D721Med (cell line): ENCODE measurements around the gene ARMC6.
"Not testable (repeated sequence)": the region's sequence is repeated elsewhere in the genome, so short reads cannot be mapped to it uniquely, and the experiment has no call there.

Experiments used
- DNase-seq: peaks from one replicate; pipeline ENCODE4 v3.0.0; 2011; ENCODE audit warnings: low spot score; ENCODE audit not compliant: insufficient read length
- FAIRE-seq: peaks from 2 replicates; lab custom pipeline; 2011; peaks lifted over from hg19 to GRCh38; lab: Jason Lieb, UNC
- TF ChIP-seq, protein P1 (sequence below): IDR thresholded peaks from 2 replicates; pipeline ENCODE4 v1.5.1; 2012; ENCODE audit warnings: mild to moderate bottlenecking, control low read depth; ENCODE audit not compliant: insufficient read depth; ENCODE audit errors: missing control alignments

ARMC6 gene

DNA sequence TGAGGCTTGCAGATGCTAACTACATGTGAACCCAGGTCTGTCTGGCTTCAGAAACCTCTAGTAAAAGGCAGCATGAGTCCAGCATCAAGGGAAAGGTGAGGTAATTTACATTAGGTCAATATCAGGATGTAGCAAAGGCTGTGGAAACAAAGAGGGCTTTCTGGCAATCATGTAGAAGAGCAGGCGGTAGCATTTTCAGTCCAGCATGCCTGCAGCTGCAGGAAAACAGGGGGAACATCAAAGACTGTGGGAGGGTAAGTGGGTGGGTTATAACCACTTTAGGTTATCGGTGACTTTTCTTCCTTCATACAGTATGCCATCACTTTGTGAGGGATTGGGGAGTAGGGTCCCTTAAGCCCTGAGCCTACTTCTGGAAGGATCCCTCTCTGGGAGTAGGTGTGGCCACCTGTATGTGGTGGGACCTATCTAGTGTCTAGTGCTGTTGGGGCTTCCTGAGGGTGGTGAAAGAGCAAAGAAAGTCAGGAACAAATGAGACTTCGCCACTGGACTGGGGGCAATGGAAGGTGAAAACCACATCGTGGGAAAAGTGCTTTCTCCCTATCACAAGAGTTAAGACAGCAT lies 10.9 kb upstream of the ARMC6 start:
- no peak for DNase-seq
- TF ChIP-seq, protein P1, sequence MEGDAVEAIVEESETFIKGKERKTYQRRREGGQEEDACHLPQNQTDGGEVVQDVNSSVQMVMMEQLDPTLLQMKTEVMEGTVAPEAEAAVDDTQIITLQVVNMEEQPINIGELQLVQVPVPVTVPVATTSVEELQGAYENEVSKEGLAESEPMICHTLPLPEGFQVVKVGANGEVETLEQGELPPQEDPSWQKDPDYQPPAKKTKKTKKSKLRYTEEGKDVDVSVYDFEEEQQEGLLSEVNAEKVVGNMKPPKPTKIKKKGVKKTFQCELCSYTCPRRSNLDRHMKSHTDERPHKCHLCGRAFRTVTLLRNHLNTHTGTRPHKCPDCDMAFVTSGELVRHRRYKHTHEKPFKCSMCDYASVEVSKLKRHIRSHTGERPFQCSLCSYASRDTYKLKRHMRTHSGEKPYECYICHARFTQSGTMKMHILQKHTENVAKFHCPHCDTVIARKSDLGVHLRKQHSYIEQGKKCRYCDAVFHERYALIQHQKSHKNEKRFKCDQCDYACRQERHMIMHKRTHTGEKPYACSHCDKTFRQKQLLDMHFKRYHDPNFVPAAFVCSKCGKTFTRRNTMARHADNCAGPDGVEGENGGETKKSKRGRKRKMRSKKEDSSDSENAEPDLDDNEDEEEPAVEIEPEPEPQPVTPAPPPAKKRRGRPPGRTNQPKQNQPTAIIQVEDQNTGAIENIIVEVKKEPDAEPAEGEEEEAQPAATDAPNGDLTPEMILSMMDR = no peak
- no peak for FAIRE-seq

- FAIRE-seq = not testable (repeated sequence)
These were observed 10.0 kb upstream of the ARMC6 start for GRCh38 chr19:19023376-19023775.

GRCh38 chr19:19025861-19026260 lies 7.5 kb upstream of the ARMC6 start:
- DNase-seq (no peak), FAIRE-seq (no peak)
- TF ChIP-seq, protein P1 = no peak

More at GRCh38 chr19:19023376-19023775, 10.0 kb upstream of the ARMC6 start:
- not testable (repeated sequence) for DNase-seq

- DNase-seq (no peak), FAIRE-seq (no peak)
- TF ChIP-seq, protein P1 = peak; percentile 28
These were observed 7.0 kb upstream of the ARMC6 start for GRCh38 chr19:19026299-19026971.

- no peak for FAIRE-seq
- DNase-seq = no peak
- TF ChIP-seq, protein P1 = no peak
These were observed 6.2 kb upstream of the ARMC6 start for GRCh38 chr19:19027228-19027627.

- TF ChIP-seq, protein P1 = no peak
- no peak for DNase-seq
- no peak for FAIRE-seq
These were observed 4.9 kb upstream of the ARMC6 start for GRCh38 chr19:19028526-19028925.

DNA sequence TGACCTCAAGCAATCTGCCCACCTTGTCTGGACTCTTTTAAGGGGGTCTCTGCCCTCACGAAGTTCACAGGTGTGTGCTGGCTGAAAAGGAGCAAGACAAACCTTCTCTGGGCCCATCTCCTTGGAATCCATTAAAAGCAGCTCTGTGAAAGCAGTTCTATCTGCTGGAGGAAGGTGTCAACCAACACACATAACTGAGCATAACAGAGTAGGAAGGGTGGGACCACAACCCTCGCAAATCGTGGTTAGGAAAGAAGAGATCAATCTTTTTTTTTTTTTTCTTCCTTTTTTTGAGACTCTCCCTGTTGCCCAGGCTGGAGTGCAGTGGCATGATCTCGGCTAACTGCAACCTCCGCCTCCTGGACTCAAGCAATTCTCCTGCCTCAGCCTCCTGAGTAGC lies 1.5 kb upstream of the ARMC6 start:
- DNase-seq (no peak), FAIRE-seq (no peak)
- TF ChIP-seq, protein P1 = no peak
